OCI-LY3 (cell line): ENCODE data around the gene PNPLA8.

ENCODE experiments used
- H2AFZ ChIP-seq: fragments of 200-600, 300-600 bp; shearing (Covaris generic); 2 replicates; pipeline ENCODE4 v1.6.0; 2014; ENCODE audit warnings: antibody characterized with exemption, low read depth, low read length
- H3K27ac ChIP-seq: fragments of 200-600, 300-600 bp; sonication (generic); 2 replicates; pipeline ENCODE4 v1.5.1; 2014; ENCODE audit warnings: mild to moderate bottlenecking, low read length, moderate library complexity, mixed read lengths
- H3K27me3 ChIP-seq: fragments of 200-600, 300-600 bp; sonication (generic); 2 replicates; pipeline ENCODE4 v1.6.1; 2014; ENCODE audit warnings: low read depth, low read length, mixed read lengths
- H3K36me3 ChIP-seq: fragments of 200-600, 300-600 bp; sonication (generic); replicated peaks from 2 replicates; pipeline ENCODE3; 2014; ENCODE audit warnings: low read depth, low read length, mixed read lengths
- H3K4me1 ChIP-seq: fragments of 300-600, 200-600 bp; sonication (generic); 2 replicates; pipeline ENCODE4 v1.6.1; 2014; ENCODE audit warnings: low read length, mixed read lengths
- H3K4me2 ChIP-seq: fragments of 200-600, 300-600 bp; sonication (generic); 2 replicates; pipeline ENCODE4 v1.6.1; 2014; ENCODE audit warnings: low read length, mixed read lengths
- H3K4me3 ChIP-seq: fragments of 300-600, 200-600 bp; sonication (generic); 2 replicates; pipeline ENCODE4 v1.5.1; 2014; ENCODE audit warnings: antibody characterized with exemption, mild to moderate bottlenecking, low read length, moderate library complexity
- H3K79me2 ChIP-seq: fragments of 300-600, 200-600 bp; shearing (Covaris generic); 2 replicates; pipeline ENCODE4 v1.6.1; 2014; ENCODE audit warnings: mild to moderate bottlenecking, low read length, mixed read lengths
- H3K9ac ChIP-seq: fragments of 300-600, 200-600 bp; shearing (Covaris generic); 2 replicates; pipeline ENCODE4 v1.6.0; 2014; ENCODE audit warnings: mild to moderate bottlenecking, low read length, moderate library complexity
- H3K9me3 ChIP-seq: fragments of 200-600, 300-600 bp; shearing (Covaris generic); 2 replicates; pipeline ENCODE4 v1.6.1; 2014; ENCODE audit warnings: low read length, mixed read lengths; ENCODE audit not compliant: insufficient read depth
- H4K20me1 ChIP-seq: fragments of 200-600, 300-600 bp; sonication (generic); 2 replicates; pipeline ENCODE4 v1.6.1; 2016; ENCODE audit warnings: low read length, mixed read lengths; ENCODE audit not compliant: insufficient read depth
- EZH2phosphoT487 ChIP-seq: fragments of 200-600 bp; shearing (Covaris generic); IDR thresholded peaks from 2 replicates; pipeline ENCODE4 v1.6.1; 2018; ENCODE audit warnings: antibody characterized with exemption, mixed run types, low read depth
- TF ChIP-seq, protein P1 (sequence below): fragments of 200-600, 300-600 bp; sonication (generic); IDR thresholded peaks from 2 replicates; pipeline ENCODE4 v1.5.1; 2014; ENCODE audit warnings: antibody characterized with exemption, low read length, low read depth

Gene PNPLA8

DNA sequence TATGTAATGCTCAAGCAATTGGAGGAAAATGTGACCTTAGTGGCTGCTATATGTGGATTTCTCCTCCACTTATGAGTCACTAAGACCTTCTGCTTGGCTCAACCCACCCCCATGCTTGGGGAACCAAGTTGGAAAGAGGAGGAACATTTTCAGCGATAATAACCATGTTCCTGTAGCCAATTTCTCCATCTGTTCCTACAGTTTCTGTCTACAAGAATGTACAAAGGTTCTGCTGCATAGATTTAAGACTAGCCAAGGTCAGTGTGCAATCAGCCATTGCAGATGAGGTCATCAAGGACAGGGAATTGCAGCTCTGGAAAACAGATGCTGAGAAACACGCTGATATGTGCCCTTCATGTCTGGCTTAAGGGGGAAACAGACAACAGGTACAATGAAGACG, 64.1 kb downstream of the PNPLA8 start:
- Histone ChIP-seq H3K9me3 (no peaks in the 10 kb centered on the region), H4K20me1 (no peaks in the 10 kb centered on the region), H3K27ac (no peak overlapping the region), H3K27me3 (peaks cover 28% of the 10 kb centered on the region), H3K79me2 (no peaks in the 10 kb centered on the region), H3K4me2 (no peak overlapping the region), H3K4me1 (peaks cover 16% of the 10 kb centered on the region), H3K9ac (no peak overlapping the region), H3K4me3 (no peak overlapping the region), H3K36me3 (no peaks in the 10 kb centered on the region), H2AFZ (no peak overlapping the region)
- TF ChIP-seq, protein P1, sequence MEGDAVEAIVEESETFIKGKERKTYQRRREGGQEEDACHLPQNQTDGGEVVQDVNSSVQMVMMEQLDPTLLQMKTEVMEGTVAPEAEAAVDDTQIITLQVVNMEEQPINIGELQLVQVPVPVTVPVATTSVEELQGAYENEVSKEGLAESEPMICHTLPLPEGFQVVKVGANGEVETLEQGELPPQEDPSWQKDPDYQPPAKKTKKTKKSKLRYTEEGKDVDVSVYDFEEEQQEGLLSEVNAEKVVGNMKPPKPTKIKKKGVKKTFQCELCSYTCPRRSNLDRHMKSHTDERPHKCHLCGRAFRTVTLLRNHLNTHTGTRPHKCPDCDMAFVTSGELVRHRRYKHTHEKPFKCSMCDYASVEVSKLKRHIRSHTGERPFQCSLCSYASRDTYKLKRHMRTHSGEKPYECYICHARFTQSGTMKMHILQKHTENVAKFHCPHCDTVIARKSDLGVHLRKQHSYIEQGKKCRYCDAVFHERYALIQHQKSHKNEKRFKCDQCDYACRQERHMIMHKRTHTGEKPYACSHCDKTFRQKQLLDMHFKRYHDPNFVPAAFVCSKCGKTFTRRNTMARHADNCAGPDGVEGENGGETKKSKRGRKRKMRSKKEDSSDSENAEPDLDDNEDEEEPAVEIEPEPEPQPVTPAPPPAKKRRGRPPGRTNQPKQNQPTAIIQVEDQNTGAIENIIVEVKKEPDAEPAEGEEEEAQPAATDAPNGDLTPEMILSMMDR = no peak
- TF ChIP-seq EZH2phosphoT487 = no peak

GRCh38 chr7:108460964-108461363, 65.0 kb downstream of the PNPLA8 start:
- Histone ChIP-seq H3K9ac (no peak overlapping the region), H3K79me2 (peaks cover 2% of the 10 kb centered on the region), H3K27ac (no peak overlapping the region), H3K9me3 (no peaks in the 10 kb centered on the region), H2AFZ (no peak overlapping the region), H3K4me3 (no peak overlapping the region), H3K36me3 (no peaks in the 10 kb centered on the region), H3K4me2 (no peak overlapping the region), H3K27me3 (peaks cover 21% of the 10 kb centered on the region), H3K4me1 (peaks cover 17% of the 10 kb centered on the region), H4K20me1 (no peaks in the 10 kb centered on the region)
- TF ChIP-seq EZH2phosphoT487 = no peak
- TF ChIP-seq, protein P1 = no peak

DNA sequence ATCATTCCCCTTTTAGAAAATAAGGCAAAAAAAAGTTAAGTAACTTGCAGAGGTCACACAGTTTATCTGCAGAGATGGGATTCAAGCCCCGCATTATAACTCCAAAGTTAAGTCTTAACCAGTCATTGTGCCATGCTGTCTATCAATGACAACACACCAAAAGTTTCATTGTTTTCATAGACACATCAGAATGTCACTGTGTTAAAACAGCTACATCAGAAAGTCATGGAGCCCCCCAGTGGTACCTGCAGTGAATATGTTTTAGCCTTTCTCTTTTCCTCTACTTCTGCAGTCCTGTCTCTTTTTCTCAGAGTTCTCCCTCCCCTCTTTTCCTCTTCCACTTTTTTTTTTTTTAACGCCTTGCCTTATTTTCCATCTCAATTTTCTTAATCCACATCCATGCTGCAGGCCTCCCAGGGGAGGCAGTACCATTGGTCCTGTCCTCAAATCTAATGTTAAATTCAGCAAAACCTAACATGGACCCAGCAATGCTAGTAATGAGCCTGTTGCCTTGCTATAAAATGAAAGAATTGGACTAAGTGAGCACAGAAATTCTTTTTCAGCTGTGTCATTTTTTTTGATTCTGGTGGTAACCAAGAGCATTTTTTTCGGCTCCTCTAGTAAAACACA, 65.9 kb downstream of the PNPLA8 start:
- peaks cover 14% of the 10 kb centered on the region for H3K27me3 ChIP-seq
- no peak overlapping the region for H3K4me3 ChIP-seq
- no peak overlapping the region for H3K9ac ChIP-seq
- no peak overlapping the region for H2AFZ ChIP-seq
- no peaks in the 10 kb centered on the region for H3K9me3 ChIP-seq
- TF ChIP-seq, protein P1 = peak; percentile 81
- TF ChIP-seq EZH2phosphoT487 = no peak
- H3K36me3 ChIP-seq = no peaks in the 10 kb centered on the region
- peaks cover 17% of the 10 kb centered on the region for H3K4me1 ChIP-seq
- H4K20me1 ChIP-seq = no peaks in the 10 kb centered on the region
- H3K4me2 ChIP-seq = no peak overlapping the region
- no peak overlapping the region for H3K27ac ChIP-seq
- peaks cover 11% of the 10 kb centered on the region for H3K79me2 ChIP-seq

- H3K9me3 ChIP-seq = no peaks in the 10 kb centered on the region
- H3K4me1 ChIP-seq = peaks cover 31% of the 10 kb centered on the region
- no peaks in the 10 kb centered on the region for H4K20me1 ChIP-seq
- H3K4me2 ChIP-seq = no peak overlapping the region
- no peaks in the 10 kb centered on the region for H3K36me3 ChIP-seq
- no peaks in the 10 kb centered on the region for H3K27me3 ChIP-seq
- peaks cover 33% of the 10 kb centered on the region for H3K79me2 ChIP-seq
- H3K9ac ChIP-seq = no peak overlapping the region
- H3K4me3 ChIP-seq = no peak overlapping the region
- TF ChIP-seq, protein P1 = no peak
- TF ChIP-seq EZH2phosphoT487 = no peak
- H2AFZ ChIP-seq = no peak overlapping the region
- no peak overlapping the region for H3K27ac ChIP-seq
These were observed 68.1 kb downstream of the PNPLA8 start for GRCh38 chr7:108457871-108458270.
